ENCODE data around the gene CREG2. TPM values are rescaled to one million over a fixed set of nuclear protein-coding genes. Genes with fewer than 3 reads are reported as not detected.

CREG2 gene
- total RNA-seq, 1 experiment from 2014 or later = not detected

- no peak for DNase-seq
- H3K4me3 ChIP-seq (ENCODE audit: low read length) = no peak overlapping the region
- no peak overlapping the region for H2AFZ ChIP-seq (ENCODE audit: low read length)
- no peaks in the 10 kb centered on the region for H3K4me1 ChIP-seq (ENCODE audit: low read length)
- no peaks in the 10 kb centered on the region for H3K9me3 ChIP-seq (ENCODE audit: low read length)
- no peaks in the 10 kb centered on the region for H3K36me3 ChIP-seq (ENCODE audit: insufficient read depth, low read length)
- no peaks in the 10 kb centered on the region for H3K79me2 ChIP-seq (ENCODE audit: low read length)
- H3K27me3 ChIP-seq (ENCODE audit: low read length) = no peaks in the 10 kb centered on the region
- H3K9me2 ChIP-seq (replicated peaks; ENCODE audit: insufficient read depth, low read length) = no peaks in the 10 kb centered on the region
- no peak overlapping the region for H3K4me2 ChIP-seq (ENCODE audit: low read depth, low read length, poor library complexity, severe bottlenecking)
- no peak overlapping the region for H3K9ac ChIP-seq (ENCODE audit: low read length)
- no peaks in the 10 kb centered on the region for H4K20me1 ChIP-seq (ENCODE audit: insufficient read depth, low read depth, low read length)
- H3K27ac ChIP-seq (ENCODE audit: low read length) = no peak overlapping the region
Observed at GRCh38 chr2:101396316-101396717, 9.0 kb upstream of the CREG2 start.

DNA sequence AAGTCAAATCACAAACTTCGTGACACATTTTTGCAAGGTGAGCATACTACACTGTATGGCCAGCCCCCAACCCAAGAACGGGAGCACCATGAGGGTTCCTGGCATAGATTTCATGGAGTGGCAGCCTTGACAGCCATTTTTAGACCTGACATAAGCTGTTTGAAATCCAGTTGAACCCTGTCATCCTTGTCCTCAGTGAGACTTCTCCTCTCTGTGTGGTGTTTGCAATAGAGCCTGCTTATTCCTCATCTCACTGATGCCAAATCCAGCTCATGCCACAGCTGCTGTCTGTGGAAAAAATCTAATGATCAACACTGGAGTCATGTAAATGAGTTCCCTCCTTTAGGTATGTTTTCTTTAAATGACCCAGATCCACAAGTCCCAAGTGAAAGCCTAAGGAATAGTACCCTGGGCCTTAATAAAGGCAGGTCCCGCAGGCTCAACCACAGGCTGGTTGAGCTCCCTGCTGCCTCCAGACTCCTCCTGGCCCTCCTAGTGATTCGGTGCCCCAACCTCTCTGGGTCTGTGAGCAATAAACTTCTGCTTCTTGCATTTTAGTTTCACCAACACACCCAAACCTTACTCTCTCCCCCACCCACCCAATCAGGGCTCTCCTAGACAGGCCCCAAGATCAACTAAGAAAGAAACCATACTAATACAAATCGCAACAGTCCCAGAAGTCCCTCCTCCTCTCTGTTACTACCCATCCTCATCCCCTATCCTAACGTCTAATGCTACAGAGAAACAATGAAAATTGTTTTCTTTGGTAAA, 8.4 kb upstream of the CREG2 start:
- Histone ChIP-seq H3K27me3 (ENCODE audit: low read length) (no peaks in the 10 kb centered on the region), H3K4me2 (ENCODE audit: low read depth, low read length, poor library complexity, severe bottlenecking) (no peak overlapping the region), H3K4me3 (ENCODE audit: low read length) (no peak overlapping the region), H3K9me3 (ENCODE audit: low read length) (no peaks in the 10 kb centered on the region), H3K4me1 (ENCODE audit: low read length) (no peaks in the 10 kb centered on the region), H3K36me3 (ENCODE audit: insufficient read depth, low read length) (no peaks in the 10 kb centered on the region), H4K20me1 (ENCODE audit: insufficient read depth, low read depth, low read length) (no peaks in the 10 kb centered on the region), H2AFZ (ENCODE audit: low read length) (no peak overlapping the region), H3K27ac (ENCODE audit: low read length) (no peak overlapping the region), H3K9ac (ENCODE audit: low read length) (no peak overlapping the region), H3K79me2 (ENCODE audit: low read length) (no peaks in the 10 kb centered on the region), H3K9me2 (replicated peaks; ENCODE audit: insufficient read depth, low read length) (no peaks in the 10 kb centered on the region)
- no peak for DNase-seq

DNA sequence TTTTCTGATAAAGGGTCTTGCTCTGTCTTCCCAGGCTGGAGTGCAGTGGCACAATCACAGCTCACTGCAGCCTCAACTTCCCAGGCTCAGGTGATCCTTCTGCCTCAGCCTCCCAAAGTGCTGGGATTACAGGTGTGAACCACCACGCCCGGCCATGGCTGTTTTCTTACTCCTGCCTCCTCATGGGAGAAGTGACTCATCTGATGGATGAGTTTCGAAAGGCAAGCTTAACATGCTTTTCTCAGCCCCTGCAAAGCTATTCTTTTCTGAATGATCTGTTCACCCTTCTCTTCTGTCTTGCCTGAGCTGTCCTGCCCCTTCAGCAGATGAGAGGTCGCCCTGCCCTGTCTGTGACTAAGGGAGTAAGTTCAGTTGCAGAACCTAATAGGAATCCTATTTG, 929 bp upstream of the CREG2 start:
- Histone ChIP-seq H3K9me2 (replicated peaks; ENCODE audit: insufficient read depth, low read length) (no peaks in the 10 kb centered on the region), H3K9me3 (ENCODE audit: low read length) (no peaks in the 10 kb centered on the region), H2AFZ (ENCODE audit: low read length) (no peak overlapping the region), H3K9ac (ENCODE audit: low read length) (no peak overlapping the region), H3K4me2 (ENCODE audit: low read depth, low read length, poor library complexity, severe bottlenecking) (no peak overlapping the region), H3K27me3 (ENCODE audit: low read length) (no peaks in the 10 kb centered on the region), H3K36me3 (ENCODE audit: insufficient read depth, low read length) (no peaks in the 10 kb centered on the region), H3K79me2 (ENCODE audit: low read length) (no peaks in the 10 kb centered on the region), H3K27ac (ENCODE audit: low read length) (no peak overlapping the region), H4K20me1 (ENCODE audit: insufficient read depth, low read depth, low read length) (no peaks in the 10 kb centered on the region), H3K4me3 (ENCODE audit: low read length) (no peak overlapping the region), H3K4me1 (ENCODE audit: low read length) (no peaks in the 10 kb centered on the region)
- no peak for DNase-seq

DNA sequence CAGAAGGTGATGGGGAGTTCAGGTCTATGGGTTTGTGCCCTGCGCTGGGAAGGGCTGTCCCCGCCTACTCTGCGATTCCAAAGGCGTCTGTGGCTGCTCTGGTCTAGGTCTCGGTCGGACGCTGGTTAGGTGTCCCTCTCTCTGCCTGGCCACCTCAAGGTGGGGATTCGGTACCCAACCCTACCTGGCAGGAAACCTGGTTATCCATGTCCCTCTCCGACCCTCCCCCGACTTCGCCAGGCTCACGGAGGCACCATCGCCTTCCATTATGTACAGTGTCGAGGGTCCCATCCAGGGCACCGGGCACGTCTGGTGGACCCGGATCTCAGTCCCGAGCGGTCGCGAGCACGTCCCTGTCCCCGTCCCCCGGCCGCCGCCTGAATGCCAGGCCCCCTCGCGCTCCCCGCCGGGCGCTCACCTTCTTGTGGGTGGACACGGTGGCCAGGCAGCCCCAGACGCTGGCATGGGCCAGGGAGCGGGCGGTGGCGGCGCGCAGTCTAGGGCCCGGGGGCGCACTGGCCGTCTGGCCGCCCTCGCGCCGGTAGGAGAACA, 628 bp downstream of the CREG2 start:
- H3K79me2 ChIP-seq (ENCODE audit: low read length) = no peaks in the 10 kb centered on the region
- no peaks in the 10 kb centered on the region for H3K4me1 ChIP-seq (ENCODE audit: low read length)
- H2AFZ ChIP-seq (ENCODE audit: low read length) = no peak overlapping the region
- DNase-seq = no peak
- H3K4me2 ChIP-seq (ENCODE audit: low read depth, low read length, poor library complexity, severe bottlenecking) = no peak overlapping the region
- H3K9ac ChIP-seq (ENCODE audit: low read length) = no peak overlapping the region
- H3K27me3 ChIP-seq (ENCODE audit: low read length) = no peaks in the 10 kb centered on the region
- no peak overlapping the region for H3K27ac ChIP-seq (ENCODE audit: low read length)
- no peaks in the 10 kb centered on the region for H3K36me3 ChIP-seq (ENCODE audit: insufficient read depth, low read length)
- H4K20me1 ChIP-seq (ENCODE audit: insufficient read depth, low read depth, low read length) = no peaks in the 10 kb centered on the region
- H3K4me3 ChIP-seq (ENCODE audit: low read length) = no peak overlapping the region
- no peaks in the 10 kb centered on the region for H3K9me3 ChIP-seq (ENCODE audit: low read length)
- H3K9me2 ChIP-seq (replicated peaks; ENCODE audit: insufficient read depth, low read length) = no peaks in the 10 kb centered on the region

DNA sequence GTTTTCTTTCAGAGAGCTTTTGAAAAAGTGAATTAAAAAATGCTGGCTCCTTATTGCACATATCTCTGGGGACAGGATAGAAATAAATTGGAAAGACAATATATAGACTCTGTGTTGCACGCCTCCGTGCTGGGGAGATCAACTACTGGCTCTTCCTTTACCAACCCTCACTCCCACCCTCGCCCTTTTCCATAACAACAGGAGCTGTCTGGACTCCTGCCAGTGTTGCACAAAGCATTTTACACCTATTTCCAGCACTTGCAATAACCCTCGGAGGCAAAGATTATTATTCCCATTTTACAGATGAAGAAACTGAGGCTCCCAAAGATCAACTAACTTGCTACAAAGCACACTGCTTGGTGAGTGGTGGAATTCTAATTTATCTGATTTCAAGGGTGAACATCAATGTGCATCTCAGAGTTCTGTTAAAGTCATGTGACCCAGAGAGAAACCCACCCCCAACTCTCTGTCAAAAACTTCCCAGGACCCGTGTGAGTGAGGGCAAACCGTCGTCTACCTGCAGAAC, 4.2 kb downstream of the CREG2 start:
- H3K4me3 ChIP-seq (ENCODE audit: low read length) = no peak overlapping the region
- H3K9me2 ChIP-seq (replicated peaks; ENCODE audit: insufficient read depth, low read length) = no peaks in the 10 kb centered on the region
- H3K4me1 ChIP-seq (ENCODE audit: low read length) = no peaks in the 10 kb centered on the region
- no peaks in the 10 kb centered on the region for H3K79me2 ChIP-seq (ENCODE audit: low read length)
- no peak overlapping the region for H3K4me2 ChIP-seq (ENCODE audit: low read depth, low read length, poor library complexity, severe bottlenecking)
- no peaks in the 10 kb centered on the region for H4K20me1 ChIP-seq (ENCODE audit: insufficient read depth, low read depth, low read length)
- no peaks in the 10 kb centered on the region for H3K9me3 ChIP-seq (ENCODE audit: low read length)
- DNase-seq = no peak
- no peaks in the 10 kb centered on the region for H3K27me3 ChIP-seq (ENCODE audit: low read length)
- no peak overlapping the region for H2AFZ ChIP-seq (ENCODE audit: low read length)
- H3K9ac ChIP-seq (ENCODE audit: low read length) = no peak overlapping the region
- H3K36me3 ChIP-seq (ENCODE audit: insufficient read depth, low read length) = no peaks in the 10 kb centered on the region
- no peak overlapping the region for H3K27ac ChIP-seq (ENCODE audit: low read length)

DNA sequence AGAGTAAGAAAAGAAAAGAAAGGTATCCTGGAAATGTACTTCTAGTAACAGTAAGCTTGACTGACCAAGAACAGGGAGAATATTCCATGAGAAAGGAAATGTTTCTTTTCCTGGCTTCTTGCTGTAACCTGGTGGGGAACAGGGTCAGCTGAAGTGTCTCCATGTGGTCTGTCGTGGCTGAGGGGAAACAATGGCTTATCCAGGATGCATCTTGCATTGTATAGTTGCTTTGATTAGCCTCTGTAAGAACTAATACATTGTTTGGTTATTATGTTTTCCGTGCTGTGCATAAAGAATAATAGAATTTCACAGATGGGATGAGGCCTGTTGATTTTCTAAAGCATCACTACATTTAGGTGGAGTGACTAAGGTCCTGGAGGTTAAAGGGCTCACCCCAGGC, 4.9 kb downstream of the CREG2 start:
- no peak overlapping the region for H3K27ac ChIP-seq (ENCODE audit: low read length)

DNA sequence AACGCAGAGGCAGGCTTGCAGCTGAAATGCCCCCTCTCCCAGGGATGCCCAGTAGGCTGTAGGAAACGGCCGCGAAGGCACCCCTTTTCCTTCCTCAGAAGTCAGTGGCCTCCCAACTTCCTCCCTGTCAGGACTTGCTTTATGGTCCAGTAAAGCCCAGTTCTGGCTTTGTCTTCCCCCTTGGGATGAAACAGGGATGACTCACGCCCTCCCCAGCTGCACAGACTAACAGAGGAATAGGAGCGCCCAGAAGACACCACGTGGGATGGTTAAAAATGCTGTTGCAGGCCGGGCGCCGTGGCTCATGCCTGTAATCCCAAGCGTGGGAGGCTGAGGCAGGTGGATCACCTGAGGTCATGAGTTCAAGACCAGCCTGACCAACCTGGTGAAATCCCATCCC, 6.9 kb downstream of the CREG2 start:
- no peaks in the 10 kb centered on the region for H3K36me3 ChIP-seq (ENCODE audit: insufficient read depth, low read length)

More for the DNA sequence above, 4.9 kb downstream of the CREG2 start:
- Histone ChIP-seq H3K79me2 (ENCODE audit: low read length) (no peaks in the 10 kb centered on the region), H3K4me3 (ENCODE audit: low read length) (no peak overlapping the region), H3K4me1 (ENCODE audit: low read length) (no peaks in the 10 kb centered on the region), H3K36me3 (ENCODE audit: insufficient read depth, low read length) (no peaks in the 10 kb centered on the region), H3K27me3 (ENCODE audit: low read length) (no peaks in the 10 kb centered on the region), H2AFZ (ENCODE audit: low read length) (no peak overlapping the region), H4K20me1 (ENCODE audit: insufficient read depth, low read depth, low read length) (no peaks in the 10 kb centered on the region), H3K9ac (ENCODE audit: low read length) (no peak overlapping the region), H3K9me3 (ENCODE audit: low read length) (no peaks in the 10 kb centered on the region), H3K4me2 (ENCODE audit: low read depth, low read length, poor library complexity, severe bottlenecking) (no peak overlapping the region), H3K9me2 (replicated peaks; ENCODE audit: insufficient read depth, low read length) (no peaks in the 10 kb centered on the region)
- no peak for DNase-seq

DNA sequence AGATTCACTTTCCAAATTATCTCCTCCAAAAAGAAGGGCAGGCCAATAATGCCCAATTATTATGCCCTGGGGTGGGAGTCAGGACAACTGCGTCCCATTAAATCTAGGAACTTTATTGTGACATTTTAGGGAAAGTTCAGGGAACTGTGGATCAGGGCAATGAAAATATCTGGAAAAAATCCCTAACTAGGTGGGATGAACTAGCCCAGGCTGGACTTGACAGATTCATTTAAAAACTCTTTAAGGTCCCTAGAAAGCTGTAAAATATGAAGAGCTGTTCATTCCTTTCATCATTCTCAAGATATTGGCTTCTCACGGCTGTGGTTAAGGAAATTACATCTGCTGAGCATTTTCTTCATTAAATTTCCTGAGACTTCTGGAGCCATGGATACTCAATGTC, 8.2 kb downstream of the CREG2 start:
- H4K20me1 ChIP-seq (ENCODE audit: insufficient read depth, low read depth, low read length) = no peaks in the 10 kb centered on the region
- no peak overlapping the region for H3K9ac ChIP-seq (ENCODE audit: low read length)
- H3K4me3 ChIP-seq (ENCODE audit: low read length) = no peak overlapping the region
- no peaks in the 10 kb centered on the region for H3K36me3 ChIP-seq (ENCODE audit: insufficient read depth, low read length)
- H3K4me1 ChIP-seq (ENCODE audit: low read length) = no peaks in the 10 kb centered on the region
- no peak overlapping the region for H2AFZ ChIP-seq (ENCODE audit: low read length)
- H3K9me3 ChIP-seq (ENCODE audit: low read length) = no peaks in the 10 kb centered on the region
- H3K79me2 ChIP-seq (ENCODE audit: low read length) = no peaks in the 10 kb centered on the region
- no peak for DNase-seq
- no peak overlapping the region for H3K4me2 ChIP-seq (ENCODE audit: low read depth, low read length, poor library complexity, severe bottlenecking)
- no peak overlapping the region for H3K27ac ChIP-seq (ENCODE audit: low read length)
- H3K9me2 ChIP-seq (replicated peaks; ENCODE audit: insufficient read depth, low read length) = no peaks in the 10 kb centered on the region
- no peaks in the 10 kb centered on the region for H3K27me3 ChIP-seq (ENCODE audit: low read length)

More for the DNA sequence above, 6.9 kb downstream of the CREG2 start:
- no peak overlapping the region for H3K9ac ChIP-seq (ENCODE audit: low read length)
- H2AFZ ChIP-seq (ENCODE audit: low read length) = no peak overlapping the region
- H3K79me2 ChIP-seq (ENCODE audit: low read length) = no peaks in the 10 kb centered on the region
- no peaks in the 10 kb centered on the region for H4K20me1 ChIP-seq (ENCODE audit: insufficient read depth, low read depth, low read length)
- no peaks in the 10 kb centered on the region for H3K27me3 ChIP-seq (ENCODE audit: low read length)
- H3K9me3 ChIP-seq (ENCODE audit: low read length) = no peaks in the 10 kb centered on the region
- H3K4me1 ChIP-seq (ENCODE audit: low read length) = no peaks in the 10 kb centered on the region
- no peak overlapping the region for H3K27ac ChIP-seq (ENCODE audit: low read length)
- H3K4me2 ChIP-seq (ENCODE audit: low read depth, low read length, poor library complexity, severe bottlenecking) = no peak overlapping the region
- H3K4me3 ChIP-seq (ENCODE audit: low read length) = no peak overlapping the region
- DNase-seq = no peak
- H3K9me2 ChIP-seq (replicated peaks; ENCODE audit: insufficient read depth, low read length) = no peaks in the 10 kb centered on the region

All from Karpas-422 (cell line).